Nucleus accumbens (tissue), 56 donors: ENCODE results near the gene IGSF9.

ENCODE experiments used
- DNase-seq, 56 donors: peaks; one replicate each; lab custom pipeline; 2025; lab: John Stamatoyannopoulos, UW

The IGSF9 gene

GRCh38 chr1:159945483-159946241 lies at the start of gene IGSF9:
TSS of gene IGSF9 (minus strand) at chr1:159945613. CDS start at chr1:159943454, 2,159 bp downstream.
- peak in 52 of 56 donors; percentile 13 to 87 (median 60) for DNase-seq

GRCh38 chr1:159994896-159995295 lies 49.5 kb upstream of the IGSF9 start:
- DNase-seq = no peak

DNA sequence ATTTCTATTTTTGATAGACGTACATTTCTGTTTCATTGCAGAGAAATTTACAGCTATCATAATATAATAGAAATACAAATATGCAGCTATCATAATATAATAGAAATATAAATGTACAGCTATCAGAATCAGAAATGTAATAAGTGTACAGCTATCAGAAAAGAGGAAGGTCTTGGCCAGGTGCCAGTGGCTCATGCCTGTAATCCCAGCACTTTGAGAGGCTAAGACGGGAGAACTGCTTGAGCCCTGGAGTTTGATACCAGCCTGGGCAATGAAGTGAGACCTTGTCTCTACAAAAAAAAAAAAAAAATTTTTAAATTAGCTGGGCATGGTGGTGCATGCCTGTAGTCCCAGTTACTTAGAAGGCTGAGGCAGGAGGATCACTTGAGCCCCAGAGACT lies 48.5 kb upstream of the IGSF9 start:
- DNase-seq = no peak

DNA sequence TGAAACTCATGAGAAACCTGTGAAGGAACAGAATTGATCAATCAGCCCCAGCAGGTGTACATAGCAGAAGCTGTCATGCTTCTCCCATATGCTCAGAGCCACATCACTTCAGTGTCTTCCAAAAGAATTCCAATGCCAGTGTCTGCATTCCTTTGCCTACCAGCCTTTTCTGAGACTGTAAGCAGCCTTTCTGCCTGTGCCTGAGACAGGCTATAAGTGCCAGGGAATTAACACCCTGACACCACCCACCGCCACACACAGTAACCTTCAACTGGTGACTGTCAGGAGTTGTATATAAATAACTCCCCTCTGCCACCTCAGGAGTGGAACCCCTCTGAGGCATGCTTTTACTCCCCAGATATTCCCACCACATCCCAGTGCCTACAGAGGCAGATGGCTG lies 46.7 kb upstream of the IGSF9 start:
- no peak for DNase-seq

DNA sequence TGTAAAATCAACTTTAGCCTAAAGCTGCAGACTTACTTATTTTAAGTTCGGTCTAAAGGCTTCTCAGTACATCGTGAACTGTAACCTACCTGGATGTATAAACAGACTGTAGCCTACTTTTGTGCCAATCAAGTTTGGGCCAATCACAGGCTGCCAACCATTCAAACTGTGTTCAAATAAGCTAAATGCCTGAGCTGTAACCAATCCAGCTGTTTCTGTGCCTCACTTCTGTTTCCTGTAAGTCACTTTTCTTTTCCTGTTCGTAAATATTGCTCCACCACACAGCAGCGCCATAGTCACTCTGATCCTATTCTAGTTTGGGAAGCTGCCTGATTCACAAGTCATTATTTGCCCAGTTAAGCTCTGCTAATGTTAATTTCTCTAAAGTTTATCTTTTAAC lies 46.1 kb upstream of the IGSF9 start:
- no peak for DNase-seq

- no peak for DNase-seq
Observed at GRCh38 chr1:159990005-159990404, 44.6 kb upstream of the IGSF9 start.

DNA sequence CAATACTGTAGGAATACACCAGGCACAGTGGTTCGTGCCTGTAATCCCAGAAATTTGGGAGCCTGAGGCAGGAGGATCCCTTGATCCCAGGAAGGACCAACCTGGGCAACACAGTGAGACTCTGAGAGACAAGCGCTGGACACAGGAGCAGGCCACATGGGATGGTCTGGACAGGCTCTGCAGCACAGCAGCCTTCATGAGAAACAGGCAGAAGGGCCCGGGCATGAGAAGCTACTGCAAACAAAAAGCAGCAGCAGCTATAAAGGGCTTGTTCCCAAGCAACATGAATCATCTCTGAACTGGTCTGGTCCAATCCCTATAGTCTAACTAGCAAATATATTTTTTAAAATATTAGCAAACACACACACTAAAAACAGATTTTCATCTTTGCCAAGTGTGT lies 44.2 kb upstream of the IGSF9 start:
- no peak for DNase-seq

GRCh38 chr1:159988006-159988405 lies 42.6 kb upstream of the IGSF9 start:
- no peak for DNase-seq

DNA sequence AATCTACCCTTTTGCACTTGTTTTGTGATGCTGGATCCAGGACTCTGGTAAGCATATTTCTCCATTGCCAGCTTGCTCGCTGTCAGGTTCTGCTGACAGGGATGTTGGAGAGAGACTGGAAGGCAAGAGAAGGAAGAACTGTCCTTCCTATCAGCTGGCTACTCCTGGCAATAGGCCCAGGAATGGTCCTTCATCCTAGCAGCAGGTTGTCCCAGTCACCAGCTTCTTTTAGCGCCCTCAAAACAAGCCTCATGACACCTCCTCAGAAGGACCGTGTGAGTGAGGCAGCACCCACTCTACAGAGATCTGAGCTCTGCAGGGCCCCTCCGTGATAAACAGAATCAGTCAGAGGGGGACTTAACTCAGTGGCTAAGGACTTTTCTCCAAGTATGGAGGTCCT lies 41.8 kb upstream of the IGSF9 start:
- no peak for DNase-seq

DNA sequence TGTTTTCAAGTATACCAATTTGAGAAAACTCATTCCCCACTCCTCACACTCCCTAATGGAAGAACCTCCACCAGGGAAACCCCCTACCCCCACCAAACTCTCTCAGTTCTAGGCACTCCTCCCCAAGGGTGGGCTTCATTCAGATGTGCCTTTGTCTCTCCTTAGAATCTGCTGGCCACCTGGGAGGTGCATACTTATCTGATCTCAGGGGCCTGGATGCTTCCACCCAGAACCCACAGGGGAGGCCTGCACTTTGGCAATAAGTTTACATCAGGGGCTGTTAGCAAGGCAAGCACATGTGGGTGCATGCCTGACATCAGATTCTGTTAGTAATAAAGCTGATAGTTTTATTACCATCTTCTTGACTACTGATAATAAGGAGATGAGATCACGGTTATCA lies 41.1 kb upstream of the IGSF9 start:
- DNase-seq = no peak

DNA sequence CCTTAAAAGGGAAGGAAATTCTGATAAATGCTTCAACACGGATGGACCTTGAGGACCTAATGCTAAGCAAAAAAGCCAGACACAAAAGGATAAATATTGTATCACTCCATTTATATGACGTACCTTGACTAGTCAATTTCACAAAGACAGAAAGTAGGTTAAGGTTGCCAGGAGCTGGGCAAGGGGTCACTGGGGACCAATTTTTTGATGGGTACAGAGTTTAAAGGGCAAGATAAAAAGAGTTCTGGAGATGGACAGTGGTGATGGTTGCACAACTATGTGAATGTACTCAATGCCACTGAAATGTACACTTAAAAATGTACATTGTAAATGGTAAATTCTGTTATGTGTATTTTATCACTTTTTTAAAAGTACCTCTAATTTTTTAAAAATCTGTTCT lies 40.7 kb upstream of the IGSF9 start:
- no peak for DNase-seq

- no peak for DNase-seq
Observed at GRCh38 chr1:159985473-159985872, 40.1 kb upstream of the IGSF9 start.

- DNase-seq = no peak
Observed at GRCh38 chr1:159983681-159984080, 38.3 kb upstream of the IGSF9 start.

DNA sequence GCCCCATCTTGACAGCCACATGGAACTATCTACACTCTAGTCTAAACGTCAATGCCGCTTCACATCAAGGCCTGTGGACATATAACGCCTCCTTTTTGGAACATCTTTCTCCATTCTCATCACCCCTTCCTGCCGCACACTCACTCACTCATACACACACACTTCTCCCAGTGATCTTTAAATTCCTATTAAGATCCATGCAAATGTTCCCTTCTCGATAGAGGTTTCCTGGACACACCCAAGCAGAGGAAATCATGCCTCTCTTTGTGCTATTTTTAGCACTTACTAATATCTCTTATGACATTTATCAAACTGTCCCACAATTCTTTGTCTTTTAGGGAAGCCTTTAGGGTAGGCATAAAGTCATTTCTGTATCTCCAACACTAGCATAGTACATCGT lies 36.9 kb upstream of the IGSF9 start:
- DNase-seq = no peak

- no peak for DNase-seq
Observed at GRCh38 chr1:159981351-159982055, 36.1 kb upstream of the IGSF9 start.

DNA sequence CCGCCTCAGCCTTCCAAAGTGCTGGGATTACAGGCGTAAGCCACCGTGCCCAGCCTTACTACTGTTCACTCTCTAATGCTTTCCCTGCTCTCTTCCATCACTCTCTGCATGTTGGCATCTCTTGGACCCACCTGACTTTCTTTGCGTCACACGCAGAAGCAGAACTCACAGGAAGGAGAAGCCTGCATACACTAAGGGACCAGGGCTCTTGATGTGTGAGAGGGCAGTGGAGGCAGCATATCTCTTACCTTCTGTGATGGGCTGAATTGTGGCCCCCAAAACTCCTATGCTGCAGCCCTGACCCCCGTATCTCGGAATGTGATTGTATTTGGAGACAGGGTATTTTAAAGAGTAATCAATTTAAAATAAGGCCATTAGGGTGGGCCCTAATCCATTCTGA lies 35.4 kb upstream of the IGSF9 start:
- DNase-seq = no peak

DNA sequence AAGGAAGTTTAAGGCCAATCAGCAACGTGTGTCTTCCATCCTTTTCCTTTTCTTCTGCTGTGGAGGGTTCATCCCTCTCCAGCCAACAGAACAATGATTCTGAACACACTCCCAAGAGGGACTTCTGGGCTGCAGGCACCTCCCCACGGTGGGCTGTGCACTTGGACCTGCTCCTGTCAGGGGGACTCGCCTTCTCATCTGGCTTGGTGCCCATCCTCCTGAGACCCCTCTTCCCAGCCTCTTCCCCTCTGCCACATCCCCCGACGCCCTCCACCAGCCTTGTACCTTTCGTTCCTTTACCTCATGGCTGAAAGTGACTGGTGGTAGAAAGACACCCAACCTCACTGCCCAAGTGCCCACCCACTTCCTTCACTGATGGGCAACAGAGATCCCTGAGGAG lies 34.7 kb upstream of the IGSF9 start:
- no peak for DNase-seq

DNA sequence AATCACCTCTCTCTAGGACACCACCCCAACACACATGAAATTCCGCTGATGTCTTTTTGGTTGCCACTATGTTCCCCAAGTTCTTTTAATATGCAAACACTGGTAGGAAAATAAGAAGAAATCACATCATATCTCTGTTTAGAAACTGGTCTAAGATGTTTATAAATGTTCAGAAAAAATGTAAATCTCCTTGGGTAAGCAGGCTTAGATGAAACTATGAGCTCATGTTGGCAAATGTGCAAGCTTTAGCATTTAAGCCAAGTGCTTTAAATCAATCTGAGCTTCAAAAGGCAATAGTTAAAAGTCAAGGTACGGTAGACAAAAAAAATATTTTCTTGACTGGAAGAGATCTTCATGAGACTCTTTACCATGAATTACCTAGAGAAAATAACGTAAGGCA lies 33.8 kb upstream of the IGSF9 start:
- DNase-seq = no peak

- no peak for DNase-seq
Observed at GRCh38 chr1:159978107-159978398, 32.6 kb upstream of the IGSF9 start.

DNA sequence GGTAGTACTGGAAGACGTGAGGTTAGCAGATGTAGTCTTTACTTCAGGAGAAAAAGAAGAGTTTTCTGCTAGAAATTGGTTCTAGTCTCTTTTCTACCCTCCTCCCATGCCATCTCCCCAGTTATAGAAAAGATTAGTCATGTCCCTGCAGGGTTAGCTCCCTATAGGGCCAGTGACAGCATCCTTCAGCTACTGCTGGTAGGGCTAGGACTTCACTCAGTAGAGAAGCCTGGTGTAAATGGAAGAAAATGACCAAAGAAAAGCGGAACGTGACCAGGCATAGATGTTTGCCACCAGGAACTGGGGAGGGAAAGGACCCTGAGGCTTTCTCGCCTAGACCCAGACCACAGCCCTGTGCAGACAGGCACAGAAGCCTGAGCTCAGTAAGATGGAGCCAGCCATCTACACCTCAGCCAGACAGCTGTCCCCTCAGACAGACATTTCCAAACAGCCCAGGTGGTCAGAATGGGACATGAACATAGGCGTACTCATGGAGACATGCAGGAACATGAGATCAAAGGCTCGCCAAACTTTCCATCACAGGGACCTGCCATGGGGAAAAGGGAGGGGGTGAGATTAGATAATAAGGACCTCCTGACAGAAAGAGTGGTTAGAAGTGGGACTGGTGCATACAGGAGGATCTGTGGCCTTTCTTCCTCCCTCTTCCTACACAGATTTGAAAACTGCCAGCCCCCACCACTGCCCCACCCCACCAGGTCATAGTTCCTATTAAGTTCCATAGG lies 32.1 kb upstream of the IGSF9 start:
- DNase-seq = no peak

DNA sequence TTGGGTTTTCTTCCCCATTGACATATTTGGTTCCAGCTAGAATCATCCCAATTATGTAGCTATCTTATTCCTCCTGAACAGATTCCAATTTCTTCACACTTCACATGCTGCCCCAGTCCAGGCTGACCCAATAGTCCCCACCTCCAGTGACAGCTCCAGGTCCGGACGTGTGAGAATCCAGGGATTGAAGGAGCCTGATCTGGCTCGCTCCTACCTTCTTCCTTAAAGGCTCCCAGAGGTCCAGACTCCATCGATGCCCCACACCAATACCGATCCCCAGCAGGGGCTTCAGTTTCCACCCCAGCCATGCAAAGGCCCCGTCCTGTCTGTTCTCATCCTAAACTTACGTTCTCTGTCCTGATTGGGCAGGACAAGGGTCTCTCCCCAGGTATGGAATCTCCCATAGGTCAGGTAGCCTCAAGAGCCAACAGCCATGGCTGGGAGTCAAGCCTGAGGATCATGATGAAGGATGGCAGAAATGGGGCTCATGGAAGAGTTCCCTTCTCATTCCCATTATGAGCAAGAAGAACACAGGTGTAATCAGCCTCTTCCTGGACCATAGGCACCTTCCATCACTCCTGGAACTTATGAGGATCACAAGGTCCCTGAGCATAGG lies 29.0 kb upstream of the IGSF9 start:
- DNase-seq = no peak
